Measurements from ENCODE around the gene PLCB3. TPM values are rescaled to one million over a fixed set of nuclear protein-coding genes. Genes with fewer than 3 reads are reported as not detected.

The PLCB3 gene
- total and polyA plus RNA-seq, 2 of the 13 experiments (the other 11 are each of a cell fraction or from before 2014, with no cell fraction given) = 7.5 to 13.8 TPM

DNA sequence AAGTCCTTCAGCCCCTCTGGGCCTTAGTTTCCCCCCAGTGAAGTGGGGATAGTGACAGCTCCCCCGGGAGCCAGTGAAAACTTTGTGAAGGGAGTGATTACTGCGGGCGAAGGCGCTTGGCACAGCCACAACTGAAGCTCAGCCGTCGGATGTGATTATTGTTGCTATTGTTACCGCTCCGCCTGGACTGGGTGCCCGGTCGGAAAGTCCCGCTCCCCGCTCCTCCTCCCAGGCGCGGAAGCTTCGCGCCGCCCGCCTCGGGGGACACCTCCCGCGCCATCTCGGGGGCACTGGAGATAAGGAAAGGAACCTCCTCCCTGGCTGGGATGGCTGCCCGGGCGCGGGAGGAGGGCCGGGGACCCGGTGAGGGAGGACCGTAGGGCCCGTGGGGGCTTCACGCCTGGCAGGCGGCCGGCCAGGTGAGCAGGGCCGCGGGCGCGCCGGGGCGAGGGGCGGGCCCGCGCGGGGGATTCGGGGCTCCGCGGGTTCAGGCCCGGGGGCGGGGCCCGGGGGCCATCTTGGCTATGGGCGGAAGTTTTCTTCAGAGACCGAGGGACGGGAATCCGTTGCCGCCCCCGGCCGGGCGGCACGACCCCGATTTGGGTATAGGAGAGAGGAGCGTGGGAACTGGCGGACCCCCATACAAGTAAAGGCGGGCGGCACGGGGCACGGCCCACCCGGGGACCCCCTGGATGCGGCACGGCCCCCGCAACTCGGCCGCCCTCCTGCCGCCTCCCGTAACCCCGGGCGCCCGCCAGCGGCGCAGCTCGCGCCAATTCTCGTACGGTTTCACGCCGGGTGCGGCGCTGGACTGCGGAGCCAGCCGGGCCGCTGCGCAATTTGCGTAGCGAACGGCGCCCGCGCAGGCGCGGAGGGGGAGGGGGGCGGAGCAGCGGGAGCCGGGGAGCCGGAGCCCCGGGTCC lies 33.9 kb downstream of the PLCB3 start, which contains the start of gene GPR137 (continued):
- TF ChIP-seq, protein P1, sequence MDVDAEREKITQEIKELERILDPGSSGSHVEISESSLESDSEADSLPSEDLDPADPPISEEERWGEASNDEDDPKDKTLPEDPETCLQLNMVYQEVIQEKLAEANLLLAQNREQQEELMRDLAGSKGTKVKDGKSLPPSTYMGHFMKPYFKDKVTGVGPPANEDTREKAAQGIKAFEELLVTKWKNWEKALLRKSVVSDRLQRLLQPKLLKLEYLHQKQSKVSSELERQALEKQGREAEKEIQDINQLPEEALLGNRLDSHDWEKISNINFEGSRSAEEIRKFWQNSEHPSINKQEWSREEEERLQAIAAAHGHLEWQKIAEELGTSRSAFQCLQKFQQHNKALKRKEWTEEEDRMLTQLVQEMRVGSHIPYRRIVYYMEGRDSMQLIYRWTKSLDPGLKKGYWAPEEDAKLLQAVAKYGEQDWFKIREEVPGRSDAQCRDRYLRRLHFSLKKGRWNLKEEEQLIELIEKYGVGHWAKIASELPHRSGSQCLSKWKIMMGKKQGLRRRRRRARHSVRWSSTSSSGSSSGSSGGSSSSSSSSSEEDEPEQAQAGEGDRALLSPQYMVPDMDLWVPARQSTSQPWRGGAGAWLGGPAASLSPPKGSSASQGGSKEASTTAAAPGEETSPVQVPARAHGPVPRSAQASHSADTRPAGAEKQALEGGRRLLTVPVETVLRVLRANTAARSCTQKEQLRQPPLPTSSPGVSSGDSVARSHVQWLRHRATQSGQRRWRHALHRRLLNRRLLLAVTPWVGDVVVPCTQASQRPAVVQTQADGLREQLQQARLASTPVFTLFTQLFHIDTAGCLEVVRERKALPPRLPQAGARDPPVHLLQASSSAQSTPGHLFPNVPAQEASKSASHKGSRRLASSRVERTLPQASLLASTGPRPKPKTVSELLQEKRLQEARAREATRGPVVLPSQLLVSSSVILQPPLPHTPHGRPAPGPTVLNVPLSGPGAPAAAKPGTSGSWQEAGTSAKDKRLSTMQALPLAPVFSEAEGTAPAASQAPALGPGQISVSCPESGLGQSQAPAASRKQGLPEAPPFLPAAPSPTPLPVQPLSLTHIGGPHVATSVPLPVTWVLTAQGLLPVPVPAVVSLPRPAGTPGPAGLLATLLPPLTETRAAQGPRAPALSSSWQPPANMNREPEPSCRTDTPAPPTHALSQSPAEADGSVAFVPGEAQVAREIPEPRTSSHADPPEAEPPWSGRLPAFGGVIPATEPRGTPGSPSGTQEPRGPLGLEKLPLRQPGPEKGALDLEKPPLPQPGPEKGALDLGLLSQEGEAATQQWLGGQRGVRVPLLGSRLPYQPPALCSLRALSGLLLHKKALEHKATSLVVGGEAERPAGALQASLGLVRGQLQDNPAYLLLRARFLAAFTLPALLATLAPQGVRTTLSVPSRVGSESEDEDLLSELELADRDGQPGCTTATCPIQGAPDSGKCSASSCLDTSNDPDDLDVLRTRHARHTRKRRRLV (CRISPR knock-in tag; IDR thresholded peaks at IDR 0.05) = 0 out of 2 replicates have a peak, but pooled peaks have one; percentile 27
- TF ChIP-seq NAIF1 (CRISPR knock-in tag; IDR thresholded peaks at IDR 0.05; ENCODE audit: borderline replicate concordance) (peak; percentile 100), TCF12 (IDR thresholded peaks at IDR 0.05) (no peak), TCF12 (CRISPR knock-in tag; IDR thresholded peaks at IDR 0.05) (peak; percentile 13; the same call in 1 of the 2 replicates), PHF21A (CRISPR knock-in tag; IDR thresholded peaks at IDR 0.05) (0 out of 2 replicates have a peak, but pooled peaks have one; percentile 25), KDM4B (CRISPR knock-in tag; IDR thresholded peaks at IDR 0.05) (no peak), KAT8 (CRISPR knock-in tag; IDR thresholded peaks at IDR 0.05) (0 out of 2 replicates have a peak, but pooled peaks have one; percentile 9), ZNF564 (CRISPR knock-in tag; IDR thresholded peaks at IDR 0.05) (no peak), MEF2D (CRISPR knock-in tag; IDR thresholded peaks at IDR 0.05) (peak; percentile 5; the same call in 1 of the 2 replicates), ZBTB20 (CRISPR knock-in tag; IDR thresholded peaks at IDR 0.05; ENCODE audit: borderline replicate concordance, low read depth) (no peak), KDM2A (CRISPR knock-in tag; IDR thresholded peaks at IDR 0.05; ENCODE audit: borderline replicate concordance, low read depth) (peak; percentile 7), CAMTA2 (CRISPR knock-in tag; IDR thresholded peaks at IDR 0.05; ENCODE audit: borderline replicate concordance) (0 out of 2 replicates have a peak, but pooled peaks have one; percentile 11), TBX2 (CRISPR knock-in tag; IDR thresholded peaks at IDR 0.05; ENCODE audit: borderline replicate concordance) (peak; percentile 57)
- TF ChIP-seq, protein P2, sequence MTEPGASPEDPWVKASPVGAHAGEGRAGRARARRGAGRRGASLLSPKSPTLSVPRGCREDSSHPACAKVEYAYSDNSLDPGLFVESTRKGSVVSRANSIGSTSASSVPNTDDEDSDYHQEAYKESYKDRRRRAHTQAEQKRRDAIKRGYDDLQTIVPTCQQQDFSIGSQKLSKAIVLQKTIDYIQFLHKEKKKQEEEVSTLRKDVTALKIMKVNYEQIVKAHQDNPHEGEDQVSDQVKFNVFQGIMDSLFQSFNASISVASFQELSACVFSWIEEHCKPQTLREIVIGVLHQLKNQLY (CRISPR knock-in tag; IDR thresholded peaks at IDR 0.05) = no peak
- TF ChIP-seq, protein P3, sequence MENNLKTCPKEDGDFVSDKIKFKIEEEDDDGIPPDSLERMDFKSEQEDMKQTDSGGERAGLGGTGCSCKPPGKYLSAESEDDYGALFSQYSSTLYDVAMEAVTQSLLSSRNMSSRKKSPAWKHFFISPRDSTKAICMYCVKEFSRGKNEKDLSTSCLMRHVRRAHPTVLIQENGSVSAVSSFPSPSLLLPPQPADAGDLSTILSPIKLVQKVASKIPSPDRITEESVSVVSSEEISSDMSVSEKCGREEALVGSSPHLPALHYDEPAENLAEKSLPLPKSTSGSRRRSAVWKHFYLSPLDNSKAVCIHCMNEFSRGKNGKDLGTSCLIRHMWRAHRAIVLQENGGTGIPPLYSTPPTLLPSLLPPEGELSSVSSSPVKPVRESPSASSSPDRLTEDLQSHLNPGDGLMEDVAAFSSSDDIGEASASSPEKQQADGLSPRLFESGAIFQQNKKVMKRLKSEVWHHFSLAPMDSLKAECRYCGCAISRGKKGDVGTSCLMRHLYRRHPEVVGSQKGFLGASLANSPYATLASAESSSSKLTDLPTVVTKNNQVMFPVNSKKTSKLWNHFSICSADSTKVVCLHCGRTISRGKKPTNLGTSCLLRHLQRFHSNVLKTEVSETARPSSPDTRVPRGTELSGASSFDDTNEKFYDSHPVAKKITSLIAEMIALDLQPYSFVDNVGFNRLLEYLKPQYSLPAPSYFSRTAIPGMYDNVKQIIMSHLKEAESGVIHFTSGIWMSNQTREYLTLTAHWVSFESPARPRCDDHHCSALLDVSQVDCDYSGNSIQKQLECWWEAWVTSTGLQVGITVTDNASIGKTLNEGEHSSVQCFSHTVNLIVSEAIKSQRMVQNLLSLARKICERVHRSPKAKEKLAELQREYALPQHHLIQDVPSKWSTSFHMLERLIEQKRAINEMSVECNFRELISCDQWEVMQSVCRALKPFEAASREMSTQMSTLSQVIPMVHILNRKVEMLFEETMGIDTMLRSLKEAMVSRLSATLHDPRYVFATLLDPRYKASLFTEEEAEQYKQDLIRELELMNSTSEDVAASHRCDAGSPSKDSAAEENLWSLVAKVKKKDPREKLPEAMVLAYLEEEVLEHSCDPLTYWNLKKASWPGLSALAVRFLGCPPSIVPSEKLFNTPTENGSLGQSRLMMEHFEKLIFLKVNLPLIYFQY (CRISPR knock-in tag; IDR thresholded peaks at IDR 0.05; ENCODE audit: borderline replicate concordance) = peak; percentile 27; the same call in 1 of the 2 replicates
